GM12865 (cell line): ENCODE data around the gene GINM1.
A peak's percentile ranks its signal among the peaks of the same experiment; 100 is the strongest.

Experiments used
- DNase-seq: peaks from one replicate; pipeline ENCODE4 v3.0.0; 2010; ENCODE audit warnings: low read depth
- H3K4me3 ChIP-seq: 2 replicates; pipeline ENCODE4 v1.5.1; 2011; ENCODE audit warnings: mild to moderate bottlenecking, low read depth, low read length, control low read depth
- TF ChIP-seq, protein P1 (sequence below): IDR thresholded peaks from 2 replicates; pipeline ENCODE4 v1.5.1; 2011; ENCODE audit warnings: low read length, control low read depth, low read depth, inconsistent platforms; ENCODE audit not compliant: insufficient read depth; ENCODE audit errors: missing control alignments

The GINM1 gene

GRCh38 chr6:149545754-149546471, 20.3 kb upstream of the GINM1 start, which contains the start of gene PPIL4:
PPIL4 (minus strand) TSS chr6:149546043; CDS start chr6:149546005, 38 bp downstream.
- TF ChIP-seq, protein P1, sequence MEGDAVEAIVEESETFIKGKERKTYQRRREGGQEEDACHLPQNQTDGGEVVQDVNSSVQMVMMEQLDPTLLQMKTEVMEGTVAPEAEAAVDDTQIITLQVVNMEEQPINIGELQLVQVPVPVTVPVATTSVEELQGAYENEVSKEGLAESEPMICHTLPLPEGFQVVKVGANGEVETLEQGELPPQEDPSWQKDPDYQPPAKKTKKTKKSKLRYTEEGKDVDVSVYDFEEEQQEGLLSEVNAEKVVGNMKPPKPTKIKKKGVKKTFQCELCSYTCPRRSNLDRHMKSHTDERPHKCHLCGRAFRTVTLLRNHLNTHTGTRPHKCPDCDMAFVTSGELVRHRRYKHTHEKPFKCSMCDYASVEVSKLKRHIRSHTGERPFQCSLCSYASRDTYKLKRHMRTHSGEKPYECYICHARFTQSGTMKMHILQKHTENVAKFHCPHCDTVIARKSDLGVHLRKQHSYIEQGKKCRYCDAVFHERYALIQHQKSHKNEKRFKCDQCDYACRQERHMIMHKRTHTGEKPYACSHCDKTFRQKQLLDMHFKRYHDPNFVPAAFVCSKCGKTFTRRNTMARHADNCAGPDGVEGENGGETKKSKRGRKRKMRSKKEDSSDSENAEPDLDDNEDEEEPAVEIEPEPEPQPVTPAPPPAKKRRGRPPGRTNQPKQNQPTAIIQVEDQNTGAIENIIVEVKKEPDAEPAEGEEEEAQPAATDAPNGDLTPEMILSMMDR: peak; percentile 81
- peak within 1 kb of the TSS; percentile 92 for H3K4me3 ChIP-seq
- peak; percentile 97 for DNase-seq

DNA sequence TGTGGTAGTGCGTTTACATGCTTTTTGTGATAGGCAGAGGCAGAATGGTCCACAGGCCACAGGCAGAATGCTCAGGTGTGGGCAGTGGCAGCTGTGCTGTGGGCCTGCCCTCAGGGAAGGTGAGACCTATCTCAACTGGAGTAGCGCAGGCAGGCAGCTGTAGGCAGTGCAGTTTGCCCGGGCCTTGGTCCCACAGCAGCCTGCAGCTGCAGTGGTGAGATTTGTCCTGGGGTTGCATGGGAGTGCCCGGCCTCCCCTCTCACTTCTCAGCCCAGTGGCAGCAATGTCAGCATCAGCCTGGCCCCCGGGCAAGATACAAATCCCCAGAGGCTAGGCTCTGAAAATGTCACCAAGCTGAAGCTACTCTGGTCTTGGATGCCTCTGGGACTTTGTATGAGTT, 14.3 kb upstream of the GINM1 start:
- DNase-seq: no peak
- H3K4me3 ChIP-seq: no peak overlapping the region
- TF ChIP-seq, protein P1: no peak

DNA sequence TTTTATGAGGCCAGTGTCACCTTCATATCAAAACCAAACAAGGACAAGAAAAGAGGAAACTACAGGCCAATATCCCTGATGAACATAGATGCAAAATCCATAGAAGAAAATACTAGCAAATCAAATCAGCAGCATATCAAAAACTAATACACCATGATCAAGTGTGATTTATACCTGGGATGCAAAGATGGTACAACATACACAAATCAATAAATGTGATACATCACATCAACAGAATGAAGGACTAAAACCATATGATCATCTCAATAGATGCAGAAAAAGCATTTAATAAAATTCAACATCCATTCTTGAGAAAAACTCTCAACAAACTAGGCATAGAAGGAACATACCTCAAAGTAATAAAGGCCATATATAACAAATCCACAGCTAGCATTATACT, 8.1 kb upstream of the GINM1 start:
- H3K4me3 ChIP-seq: no peak overlapping the region
- TF ChIP-seq, protein P1: no peak
- DNase-seq: no peak

GRCh38 chr6:149559389-149559788, 6.8 kb upstream of the GINM1 start:
- DNase-seq: no peak
- H3K4me3 ChIP-seq: no peak overlapping the region
- TF ChIP-seq, protein P1: no peak

DNA sequence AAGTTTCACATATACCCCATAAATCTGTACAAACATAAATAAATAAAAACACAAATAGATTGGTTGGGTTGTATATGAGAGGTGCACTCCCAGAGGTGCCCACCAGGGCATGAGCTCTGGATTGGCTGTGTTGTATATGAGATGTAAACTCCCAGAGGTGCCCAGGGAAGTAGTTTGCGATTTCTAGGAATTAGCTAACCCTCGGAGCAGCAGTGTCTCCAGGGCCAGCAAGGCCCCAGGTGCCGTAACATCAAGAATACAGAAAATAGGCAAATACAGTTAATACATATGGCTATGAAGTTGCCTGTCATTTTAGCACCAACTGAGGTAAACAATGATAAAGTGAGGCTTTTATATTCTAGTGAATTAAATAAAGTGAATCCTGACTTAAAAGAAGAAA, 5.4 kb upstream of the GINM1 start:
- no peak overlapping the region for H3K4me3 ChIP-seq
- TF ChIP-seq, protein P1: peak; percentile 59
- DNase-seq: peak; percentile 27

DNA sequence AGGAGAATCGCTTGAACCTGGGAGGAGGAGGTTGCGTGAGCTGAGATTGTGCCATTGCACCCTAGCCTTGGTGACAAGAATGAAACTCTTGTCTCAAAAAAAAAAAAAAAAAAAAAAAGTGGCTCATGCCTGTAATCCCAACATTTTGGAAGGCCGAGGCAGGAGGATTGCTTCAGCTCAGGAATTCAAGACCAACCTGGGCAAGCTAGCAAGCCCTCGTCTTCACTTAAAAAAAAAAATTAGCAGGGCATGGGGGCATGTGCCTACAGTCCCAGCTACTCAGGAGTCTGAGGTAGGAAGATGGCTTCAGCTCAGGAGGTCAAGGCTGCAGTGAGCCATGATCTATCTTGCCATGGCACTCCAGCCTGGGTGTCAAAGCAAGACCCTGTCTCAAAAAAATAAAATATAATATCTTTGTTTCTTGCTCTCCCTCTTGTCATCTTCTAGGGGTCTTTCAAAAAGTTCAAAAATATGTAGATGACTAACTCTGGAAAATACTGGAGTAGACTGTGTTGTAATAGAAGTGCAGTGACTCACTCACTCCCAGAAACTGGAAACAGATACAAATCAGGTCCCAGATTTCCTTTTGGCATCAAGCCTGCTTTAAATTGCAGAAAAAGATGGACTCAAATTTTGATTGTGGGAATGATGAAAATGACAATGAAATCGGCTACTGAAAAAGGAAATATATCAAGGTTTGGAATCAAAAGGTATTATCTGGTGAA, 2.8 kb upstream of the GINM1 start:
- DNase-seq: no peak
- TF ChIP-seq, protein P1: no peak

More for the DNA sequence above, 2.8 kb upstream of the GINM1 start:
- H3K4me3 ChIP-seq: no peak overlapping the region
